Measurements from ENCODE around the gene METTL25B. TPM values are rescaled to one million over a fixed set of nuclear protein-coding genes. Genes with fewer than 3 reads are reported as not detected.

Gene METTL25B
- total and polyA plus RNA-seq, 2 of the 13 experiments (the other 11 are each of a cell fraction or from before 2014, with no cell fraction given) = 11.9 to 24.0 TPM

- TF ChIP-seq GFI1 (CRISPR knock-in tag; IDR thresholded peaks at IDR 0.05; ENCODE audit: borderline replicate concordance) (peak; percentile 46; the same call in 1 of the 2 replicates), SNAI1 (CRISPR knock-in tag; IDR thresholded peaks at IDR 0.05; ENCODE audit: borderline replicate concordance) (no peak), ZNF772 (CRISPR knock-in tag; IDR thresholded peaks at IDR 0.05) (no peak), ZNF232 (CRISPR knock-in tag; IDR thresholded peaks at IDR 0.05; ENCODE audit: borderline replicate concordance) (no peak), MXD1 (CRISPR knock-in tag; IDR thresholded peaks at IDR 0.05) (0 out of 2 replicates have a peak, but pooled peaks have one; percentile 42), RXRB (CRISPR knock-in tag; IDR thresholded peaks at IDR 0.05; ENCODE audit: borderline replicate concordance) (peak; percentile 45; the same call in 1 of the 2 replicates), ZNF34 (CRISPR knock-in tag; IDR thresholded peaks at IDR 0.05; ENCODE audit: borderline replicate concordance) (peak; percentile 40; the same call in 1 of the 2 replicates), SRY (CRISPR knock-in tag; IDR thresholded peaks at IDR 0.05) (peak; percentile 56; the same call in 1 of the 2 replicates), KDM2A (CRISPR knock-in tag; IDR thresholded peaks at IDR 0.05; ENCODE audit: borderline replicate concordance, low read depth) (peak; percentile 57), ZNF124 (CRISPR knock-in tag; IDR thresholded peaks at IDR 0.05) (0 out of 2 replicates have a peak, but pooled peaks have one; percentile 27), ZNF782 (CRISPR knock-in tag; IDR thresholded peaks at IDR 0.05; ENCODE audit: borderline replicate concordance) (no peak; the same call in 1 of the 2 replicates), ATF1 (CRISPR knock-in tag; IDR thresholded peaks at IDR 0.05) (peak; percentile 92), ZNF335 (CRISPR knock-in tag; IDR thresholded peaks at IDR 0.05) (peak; percentile 28; the same call in 1 of the 2 replicates), TFDP2 (CRISPR knock-in tag; IDR thresholded peaks at IDR 0.05) (peak; percentile 45), CCAR2 (optimal IDR thresholded peaks at IDR 0.05; ENCODE audit: low read depth, low read length) (no peak), SRSF1 (optimal IDR thresholded peaks at IDR 0.05; ENCODE audit: low read depth, low read length) (peak; percentile 89), NKX3-1 (CRISPR knock-in tag; IDR thresholded peaks at IDR 0.05) (no peak; the same call in 1 of the 2 replicates), ZBTB4 (CRISPR knock-in tag; IDR thresholded peaks at IDR 0.05; ENCODE audit: borderline replicate concordance) (no peak), ZNF687 (CRISPR knock-in tag; IDR thresholded peaks at IDR 0.05) (peak; percentile 78), SMAD3 (CRISPR knock-in tag; IDR thresholded peaks at IDR 0.05) (peak; percentile 16)
Measured at GRCh38 chr1:156767101-156767878, 39.0 kb downstream of the METTL25B start, which contains the start of gene PRCC (continued).

Measured in HepG2 (cell line).